ENCODE measurements around the gene TET3.

The TET3 gene

DNA sequence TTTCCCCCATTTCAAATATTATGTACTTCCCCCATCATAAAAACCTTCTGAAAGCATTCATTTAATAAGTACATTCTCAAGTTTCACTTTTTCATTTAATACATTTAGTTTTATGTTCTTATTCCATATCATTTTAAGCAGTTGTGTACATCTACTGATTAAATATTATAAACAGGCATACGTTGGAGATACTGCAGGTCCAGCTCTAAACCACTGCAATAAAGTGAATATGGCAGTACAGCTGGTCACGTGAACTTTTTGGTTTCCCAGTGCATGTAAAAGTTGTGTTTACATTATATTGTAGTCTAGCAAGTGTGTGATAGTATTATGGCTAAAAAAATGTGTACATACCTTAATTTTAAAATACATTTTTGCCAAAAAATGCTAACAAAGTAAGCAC lies 48.7 kb downstream of the TET3 start:
- in situ Hi-C loops (cut with HindIII; ENCODE audit: low sequenced_read_pairs), result no loop called here
- TF ChIP-seq, protein P1, sequence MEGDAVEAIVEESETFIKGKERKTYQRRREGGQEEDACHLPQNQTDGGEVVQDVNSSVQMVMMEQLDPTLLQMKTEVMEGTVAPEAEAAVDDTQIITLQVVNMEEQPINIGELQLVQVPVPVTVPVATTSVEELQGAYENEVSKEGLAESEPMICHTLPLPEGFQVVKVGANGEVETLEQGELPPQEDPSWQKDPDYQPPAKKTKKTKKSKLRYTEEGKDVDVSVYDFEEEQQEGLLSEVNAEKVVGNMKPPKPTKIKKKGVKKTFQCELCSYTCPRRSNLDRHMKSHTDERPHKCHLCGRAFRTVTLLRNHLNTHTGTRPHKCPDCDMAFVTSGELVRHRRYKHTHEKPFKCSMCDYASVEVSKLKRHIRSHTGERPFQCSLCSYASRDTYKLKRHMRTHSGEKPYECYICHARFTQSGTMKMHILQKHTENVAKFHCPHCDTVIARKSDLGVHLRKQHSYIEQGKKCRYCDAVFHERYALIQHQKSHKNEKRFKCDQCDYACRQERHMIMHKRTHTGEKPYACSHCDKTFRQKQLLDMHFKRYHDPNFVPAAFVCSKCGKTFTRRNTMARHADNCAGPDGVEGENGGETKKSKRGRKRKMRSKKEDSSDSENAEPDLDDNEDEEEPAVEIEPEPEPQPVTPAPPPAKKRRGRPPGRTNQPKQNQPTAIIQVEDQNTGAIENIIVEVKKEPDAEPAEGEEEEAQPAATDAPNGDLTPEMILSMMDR (IDR thresholded peaks at IDR 0.05; ENCODE audit: low read depth, low read length, missing control alignments), result no peak
- H3K4me3 ChIP-seq (ENCODE audit: low read depth, low read length), result no peak overlapping the region
- DNase-seq (ENCODE audit: low read depth), result no peak
